ENCODE results near the gene NPR3.

GRCh38 chr5:32720300-32720699, 9.2 kb downstream of the NPR3 start:
- TF ChIP-seq POLR2AphosphoS5 (IDR thresholded peaks at IDR 0.05; ENCODE audit: low read depth, low read length) (no peak), POLR2A (IDR thresholded peaks at IDR 0.05; ENCODE audit: low read depth, low read length) (no peak)

Measured in GM12892 (cell line).